PC-9 (cell line): Measurements from ENCODE around the gene DGKD. TPM values are rescaled to one million over a fixed set of nuclear protein-coding genes. Genes with fewer than 3 reads are reported as not detected.

Experiments used
- BruUV-seq: library from RNA; stranded (reverse); fragments of 400-500 nt; replicated peaks from 2 replicates; lab custom pipeline; 2021; lab: Mats Ljungman, UMichigan
- CTCF ChIA-PET: fragments of 300-600 bp; sonication (Branson Sonifier 250); formaldehyde crosslinking; loops from one replicate; lab custom pipeline; 2022; ENCODE audit warnings: antibody characterized with exemption; lab: Charles Lee
- POLR2A ChIA-PET: fragments of 300-600 bp; sonication (Branson Sonifier 250); formaldehyde crosslinking; loops from one replicate; lab custom pipeline; 2022; ENCODE audit warnings: antibody characterized with exemption; ENCODE audit not compliant: unreplicated experiment; lab: Charles Lee
- DNase-seq, 2 experiments: peaks; one replicate each; pipeline versions ENCODE4 v3.0.0 to v3.0.0-alpha.2; 2015 to 2022; ENCODE audit warnings: mixed read lengths in 1 of 2
- H2AFZ ChIP-seq: fragments of 200-600 bp; sonication (generic); 2 replicates; pipeline ENCODE4 v1.8.1; 2017; ENCODE audit warnings: antibody characterized with exemption
- H3F3A ChIP-seq: fragments of 200-600 bp; sonication (generic); 2 replicates; pipeline ENCODE4 v1.8.1; 2017; ENCODE audit warnings: antibody characterized with exemption, mild to moderate bottlenecking, low read depth; ENCODE audit not compliant: insufficient read depth
- H3K27ac ChIP-seq: fragments of 200-600 bp; sonication (generic); 2 replicates; pipeline ENCODE4 v1.6.1; 2016; ENCODE audit warnings: mixed run types
- H3K27me3 ChIP-seq: fragments of 200-600 bp; sonication (generic); 2 replicates; pipeline ENCODE4 v1.6.1; 2016; ENCODE audit warnings: low read depth, mixed run types; ENCODE audit not compliant: insufficient read depth
- H3K36me3 ChIP-seq: fragments of 200-600 bp; sonication (generic); 2 replicates; pipeline ENCODE4 v1.6.1; 2016; ENCODE audit warnings: low read depth, mixed run types
- H3K4me1 ChIP-seq: fragments of 200-600 bp; sonication (generic); replicated peaks from 2 replicates; pipeline ENCODE4 v1.6.1; 2016; ENCODE audit warnings: mixed run types; ENCODE audit not compliant: insufficient read depth
- H3K4me2 ChIP-seq: fragments of 200-600 bp; sonication (generic); 2 replicates; pipeline ENCODE4 v1.6.1; 2017; ENCODE audit warnings: mixed run types
- H3K4me3 ChIP-seq: fragments of 200-600 bp; sonication (generic); 2 replicates; pipeline ENCODE4 v1.6.1; 2016; ENCODE audit warnings: mixed run types
- H3K79me2 ChIP-seq: fragments of 200-600 bp; sonication (generic); 2 replicates; pipeline ENCODE4 v1.6.1; 2017; ENCODE audit warnings: low read depth, mixed run types
- H3K9me2 ChIP-seq: fragments of 200-600 bp; sonication (generic); 2 replicates; pipeline ENCODE4 v1.8.1; 2017; ENCODE audit warnings: mild to moderate bottlenecking; ENCODE audit not compliant: insufficient read depth
- H3K9me3 ChIP-seq: fragments of 200-600 bp; sonication (generic); 2 replicates; pipeline ENCODE4 v1.8.1; 2016; ENCODE audit warnings: low read depth; ENCODE audit not compliant: insufficient read depth
- H4K20me1 ChIP-seq: fragments of 200-600 bp; sonication (generic); 2 replicates; pipeline ENCODE4 v1.8.1; 2017; ENCODE audit not compliant: insufficient read depth
- CTCF ChIP-seq: fragments of 200-600 bp; sonication (generic); conservative IDR thresholded peaks from 2 replicates; pipeline ENCODE4 v1.6.1; 2017; ENCODE audit warnings: mixed run types, antibody characterized with exemption, mild to moderate bottlenecking, moderate library complexity
- EZH2 ChIP-seq: fragments of 200-600 bp; sonication (generic); IDR thresholded peaks from 2 replicates; pipeline ENCODE4 v1.8.0; 2017; ENCODE audit warnings: antibody characterized with exemption, low read depth
- intact Hi-C: fragments of 100-400 bp; cut with micrococcal nuclease; formaldehyde crosslinking; loops from one replicate; pipeline ENCODE4 v1.10.0; 2022; ENCODE audit not compliant: unreplicated experiment
- total RNA-seq: library from RNA; stranded (reverse); gene quantifications from 2 replicates; pipeline ENCODE4 v1.2.3, GENCODE V29; 2021

DGKD gene
- total RNA-seq, 1 experiment from 2014 or later: 59.5 TPM

- ChIA-PET CTCF (interaction anchor here (0.6 kb wide), 1 partner anchor 87 kb away, joined by 11 read pairs; no protein-coding TSS in a partner anchor), POLR2A (interaction anchor here (0.5 to 0.7 kb wide), 4 partner anchors 27 to 296 kb away, joined by 3 to 5 read pairs (median 4); no protein-coding TSS in a partner anchor)
- Histone ChIP-seq H3K9me2 (no peaks in the 10 kb centered on the region), H4K20me1 (0 out of 2 replicates have a peak, but pooled peaks cover 3% of the 10 kb centered on the region), H3K79me2 (peaks cover 6% of the 10 kb centered on the region; the same call in 1 of the 2 replicates), H3K4me1 (no peaks in the 10 kb centered on the region), H3K9me3 (no peaks in the 10 kb centered on the region), H3K36me3 (peaks cover 12% of the 10 kb centered on the region; the same call in 1 of the 2 replicates), H3F3A (peaks cover 5% of the 10 kb centered on the region; the same call in 1 of the 2 replicates), H2AFZ (no peak overlapping the region), H3K27me3 (no peaks in the 10 kb centered on the region), H3K4me2 (no peak overlapping the region), H3K27ac (no peak overlapping the region), H3K4me3 (no peak overlapping the region)
- TF ChIP-seq EZH2 (no peak), CTCF (no peak)
- DNase-seq: no peak
- no TSS peak for BruUV-seq
- intact Hi-C loops: no loop called here
Measured at GRCh38 chr2:233400341-233400740, 46.0 kb downstream of the DGKD start.

GRCh38 chr2:233400961-233401360 is 46.7 kb downstream of the DGKD start:
- ChIA-PET CTCF (interaction anchor here (0.6 kb wide), 1 partner anchor 88 kb away, joined by 11 read pairs; no protein-coding TSS in a partner anchor), POLR2A (interaction anchor here (0.5 to 0.6 kb wide), 3 partner anchors 26 to 295 kb away, joined by 3 to 5 read pairs (median 5); no protein-coding TSS in a partner anchor)
- Histone ChIP-seq H3K27me3 (no peaks in the 10 kb centered on the region), H3K9me3 (no peaks in the 10 kb centered on the region), H3K4me3 (no peak overlapping the region), H3K36me3 (peaks cover 8% of the 10 kb centered on the region; the same call in 1 of the 2 replicates), H3K4me1 (no peaks in the 10 kb centered on the region), H4K20me1 (0 out of 2 replicates have a peak, but pooled peaks cover 3% of the 10 kb centered on the region), H3F3A (peaks cover 5% of the 10 kb centered on the region; the same call in 1 of the 2 replicates), H3K9me2 (no peaks in the 10 kb centered on the region), H2AFZ (no peak overlapping the region), H3K79me2 (peaks cover 6% of the 10 kb centered on the region; the same call in 1 of the 2 replicates), H3K4me2 (no peak overlapping the region), H3K27ac (no peak overlapping the region)
- no TSS peak for BruUV-seq
- intact Hi-C loops: no loop called here
- DNase-seq: no peak
- TF ChIP-seq EZH2 (no peak), CTCF (no peak)

- no peaks in the 10 kb centered on the region for H3K9me2 ChIP-seq
- intact Hi-C loops: no loop called here
- no peak overlapping the region for H2AFZ ChIP-seq
- H3K4me2 ChIP-seq: no peak overlapping the region
- no peak for DNase-seq
- no peaks in the 10 kb centered on the region for H3K9me3 ChIP-seq
- 0 out of 2 replicates have a peak, but pooled peaks cover 3% of the 10 kb centered on the region for H4K20me1 ChIP-seq
- H3K27me3 ChIP-seq: no peaks in the 10 kb centered on the region
- ChIA-PET CTCF (interaction anchor here (0.6 to 1.1 kb wide), 2 partner anchors 41 to 84 kb away, joined by 5 read pairs; no protein-coding TSS in a partner anchor), POLR2A (interaction anchor here (0.7 kb wide), 1 partner anchor 24 kb away, joined by 4 read pairs; no protein-coding TSS in a partner anchor)
- H3F3A ChIP-seq: peaks cover 5% of the 10 kb centered on the region; the same call in 1 of the 2 replicates
- peaks cover 6% of the 10 kb centered on the region; the same call in 1 of the 2 replicates for H3K79me2 ChIP-seq
- TF ChIP-seq EZH2: no peak
- no peak for TF ChIP-seq CTCF
- no peak overlapping the region for H3K4me3 ChIP-seq
- H3K36me3 ChIP-seq: peaks cover 16% of the 10 kb centered on the region; the same call in 1 of the 2 replicates
- BruUV-seq: no TSS peak
- H3K4me1 ChIP-seq: no peaks in the 10 kb centered on the region
- H3K27ac ChIP-seq: no peak overlapping the region
Measured at GRCh38 chr2:233402346-233402745, 48.1 kb downstream of the DGKD start.
